ENCODE measurements around the gene TLE6. TPM values are rescaled to one million over a fixed set of nuclear protein-coding genes. Genes with fewer than 3 reads are reported as not detected.
"Not testable (repeated sequence)": the region's sequence is repeated elsewhere in the genome, so short reads cannot be mapped to it uniquely, and the experiment has no call there.

Gene TLE6
- polyA plus RNA-seq (2013, experiment 1 of 4): 0.26 TPM
- 0.27 TPM for polyA plus RNA-seq (2013, experiment 2 of 4)
- polyA plus RNA-seq (2013, experiment 3 of 4): 0.64 TPM
- 0.89 TPM for polyA plus RNA-seq (2013, experiment 4 of 4)

DNA sequence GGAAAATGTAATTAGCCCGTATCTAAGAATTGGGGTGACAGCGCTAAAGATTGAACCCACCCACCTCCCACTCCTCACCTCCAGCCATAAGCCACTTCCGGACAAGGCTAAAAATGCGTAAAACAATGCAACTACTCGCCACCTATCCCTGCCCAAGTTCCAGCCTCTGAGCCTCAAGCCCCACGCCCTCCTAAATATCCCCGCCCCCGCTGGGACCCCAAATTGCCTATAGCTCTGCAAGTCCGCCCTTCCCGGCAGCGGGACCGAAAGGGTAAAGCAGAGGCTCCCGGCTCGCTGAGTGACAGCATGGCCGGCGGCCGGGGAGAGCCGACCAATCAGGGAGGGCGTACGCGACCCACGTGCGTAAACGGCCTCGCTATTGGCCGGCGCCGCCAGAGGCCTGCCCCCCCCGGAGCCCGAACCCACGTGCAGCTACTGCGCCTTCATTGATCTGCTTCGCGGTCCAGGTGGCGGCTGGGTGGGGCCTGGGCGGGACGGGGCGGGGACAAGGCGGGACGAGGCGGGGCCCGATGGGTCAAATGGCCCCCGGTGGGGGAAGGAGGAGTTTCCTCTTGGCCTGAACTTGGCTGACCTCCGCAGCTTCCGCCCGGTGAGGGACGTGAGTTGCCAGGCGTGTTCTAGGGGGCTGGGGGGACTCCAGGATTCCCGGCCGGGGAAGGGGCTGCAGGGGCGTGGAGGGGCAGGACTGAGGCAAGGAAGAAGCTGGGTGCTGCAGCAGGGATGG lies at the start of gene TLE6:
TLE6 (plus strand) TSS at position 564 of the 745 bp plus-strand sequence. CDS start 670 bp downstream, outside the sequence.
- H3K9me3 ChIP-seq (ENCODE audit: control insufficient read depth, low read length): no peaks in the 10 kb centered on the region
- H3K36me3 ChIP-seq (ENCODE audit: control insufficient read depth, insufficient read depth, low read length): no peaks in the 10 kb centered on the region
- peak within 1 kb of the TSS; percentile 15 for H3K4me3 ChIP-seq (ENCODE audit: insufficient read depth, low read depth, low read length)
- H3K4me1 ChIP-seq (ENCODE audit: control insufficient read depth, insufficient read depth, low read length): peaks cover 14% of the 10 kb centered on the region
- WGBS, 2 experiments: 1% methylated on average over 51 of the region's 51 CpGs
- H3K27ac ChIP-seq (ENCODE audit: insufficient read depth, low read depth, low read length, poor library complexity, severe bottlenecking): no peak within 1 kb of the TSS
- H3K27me3 ChIP-seq (ENCODE audit: control insufficient read depth, insufficient read depth, low read length, poor library complexity, severe bottlenecking): peaks cover 87% of the 10 kb centered on the region

DNA sequence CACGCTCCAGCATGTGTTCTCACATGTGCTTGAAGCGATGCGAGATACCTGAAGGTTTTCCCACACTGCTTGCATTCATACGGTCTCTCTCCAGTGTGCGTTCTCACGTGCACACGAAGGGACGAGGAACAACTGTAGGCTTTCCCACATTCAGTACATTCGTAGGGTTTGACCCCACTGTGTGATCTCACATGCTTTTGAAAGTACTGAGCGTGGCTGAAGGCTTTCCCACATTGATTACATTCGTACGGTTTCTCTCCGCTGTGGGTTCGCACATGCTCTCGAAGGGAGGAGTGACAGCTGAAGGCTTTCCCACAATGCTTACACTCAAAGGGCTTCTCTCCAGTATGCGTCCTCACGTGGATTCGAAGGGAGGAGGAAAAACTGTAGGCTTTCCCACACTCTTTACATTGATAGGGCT lies 43.9 kb upstream of the TLE6 start:
- Histone ChIP-seq H3K27me3 (ENCODE audit: control insufficient read depth, insufficient read depth, low read length, poor library complexity, severe bottlenecking) (no peaks in the 10 kb centered on the region), H3K9me3 (ENCODE audit: control insufficient read depth, low read length) (peaks cover 21% of the 10 kb centered on the region), H3K4me1 (ENCODE audit: control insufficient read depth, insufficient read depth, low read length) (no peaks in the 10 kb centered on the region), H3K4me3 (ENCODE audit: insufficient read depth, low read depth, low read length) (no peak overlapping the region), H3K27ac (ENCODE audit: insufficient read depth, low read depth, low read length, poor library complexity, severe bottlenecking) (no peak overlapping the region), H3K36me3 (ENCODE audit: control insufficient read depth, insufficient read depth, low read length) (peaks cover 51% of the 10 kb centered on the region)
- 96% methylated on average over 18 of the region's 18 CpGs for WGBS, 2 experiments

DNA sequence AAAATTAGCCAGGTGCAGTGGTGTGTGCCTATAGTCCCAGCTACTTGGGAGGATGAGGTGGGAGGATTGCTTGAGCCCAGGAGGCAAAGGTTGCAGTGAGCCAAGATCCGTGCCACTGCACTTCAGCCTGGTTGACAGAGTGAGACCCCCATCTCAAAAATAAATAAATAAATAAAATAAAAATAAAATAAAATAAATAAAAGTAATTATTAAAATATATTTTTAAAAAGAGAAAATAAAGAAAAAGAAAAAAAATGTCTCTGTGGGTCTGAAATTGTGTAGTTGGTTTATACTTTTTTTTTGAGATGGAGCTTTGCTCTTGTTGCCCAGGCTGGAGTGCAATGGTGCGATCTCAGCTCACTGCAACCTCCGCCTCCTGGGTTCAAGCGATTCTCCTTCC lies 41.5 kb upstream of the TLE6 start:
- H3K4me1 ChIP-seq (ENCODE audit: control insufficient read depth, insufficient read depth, low read length); H3K4me3 ChIP-seq (ENCODE audit: insufficient read depth, low read depth, low read length); H3K27me3 ChIP-seq (ENCODE audit: control insufficient read depth, insufficient read depth, low read length, poor library complexity, severe bottlenecking); H3K27ac ChIP-seq (ENCODE audit: insufficient read depth, low read depth, low read length, poor library complexity, severe bottlenecking): not testable (repeated sequence)
- 91 to 92% methylated on average over 3 to 4 of the region's 4 CpGs for WGBS, 2 experiments
- Histone ChIP-seq H3K36me3 (ENCODE audit: control insufficient read depth, insufficient read depth, low read length) (peaks cover 55% of the 10 kb centered on the region), H3K9me3 (ENCODE audit: control insufficient read depth, low read length) (peaks cover 18% of the 10 kb centered on the region)

DNA sequence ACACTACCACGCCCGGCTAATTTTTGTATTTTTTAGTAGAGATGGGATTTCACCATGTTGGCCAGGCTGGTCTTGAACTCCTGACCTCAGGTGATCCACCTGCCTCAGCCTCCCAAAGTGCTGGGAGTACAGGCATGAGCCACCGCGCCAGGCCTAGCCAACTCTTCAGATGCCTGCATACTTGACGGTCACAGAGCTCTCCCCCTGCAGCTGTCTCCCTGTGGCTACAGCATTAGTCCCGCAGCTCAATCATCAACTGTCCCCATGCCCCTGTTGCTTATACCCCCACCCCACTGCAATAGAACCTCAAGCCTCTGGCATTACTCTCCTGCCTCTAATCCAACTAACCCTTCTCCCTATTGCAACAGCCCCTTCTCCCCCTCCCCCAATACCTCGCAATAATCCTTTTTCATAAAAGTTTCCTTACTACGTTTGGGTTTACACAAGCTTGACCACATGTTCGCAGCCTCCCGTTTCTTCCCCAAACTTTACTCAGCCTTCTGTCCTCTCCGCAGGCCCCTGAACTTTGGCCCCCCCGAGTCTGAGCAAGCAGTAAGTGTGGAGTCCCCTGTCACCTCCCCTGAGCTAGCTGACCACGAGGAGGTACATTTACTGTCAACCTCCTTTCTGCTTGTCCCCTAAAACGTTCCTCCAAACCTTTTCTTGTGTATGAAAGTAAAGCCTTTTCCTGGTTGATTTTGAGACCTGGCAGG lies 34.3 kb upstream of the TLE6 start:
- 92% methylated on average over 14 of the region's 14 CpGs for WGBS, 2 experiments
- Histone ChIP-seq H3K4me1 (ENCODE audit: control insufficient read depth, insufficient read depth, low read length) (peaks cover 4% of the 10 kb centered on the region), H3K27ac (ENCODE audit: insufficient read depth, low read depth, low read length, poor library complexity, severe bottlenecking) (no peak overlapping the region), H3K9me3 (ENCODE audit: control insufficient read depth, low read length) (no peaks in the 10 kb centered on the region), H3K4me3 (ENCODE audit: insufficient read depth, low read depth, low read length) (no peak overlapping the region), H3K36me3 (ENCODE audit: control insufficient read depth, insufficient read depth, low read length) (peaks cover 8% of the 10 kb centered on the region), H3K27me3 (ENCODE audit: control insufficient read depth, insufficient read depth, low read length, poor library complexity, severe bottlenecking) (no peaks in the 10 kb centered on the region)

DNA sequence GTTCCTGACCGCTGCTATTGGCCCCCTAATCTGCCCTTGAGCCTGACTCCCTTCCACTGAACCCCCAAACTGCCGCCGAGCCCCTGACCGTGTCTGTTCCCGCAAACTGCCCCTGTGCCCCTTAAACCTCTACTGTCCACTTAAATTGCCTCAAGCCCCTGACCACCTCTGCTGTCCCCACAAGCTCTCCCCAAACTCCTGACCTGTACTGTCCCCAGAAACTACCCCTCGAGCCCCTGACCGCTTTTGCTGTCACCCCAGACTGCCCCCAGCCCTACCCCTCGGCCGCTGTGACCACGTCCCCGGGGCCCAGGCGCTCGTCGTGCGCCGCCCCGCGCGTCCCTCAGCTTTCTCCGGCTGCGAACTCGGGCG lies 33.0 kb upstream of the TLE6 start:
- Histone ChIP-seq H3K4me3 (ENCODE audit: insufficient read depth, low read depth, low read length) (peak overlapping the region; percentile 90), H3K36me3 (ENCODE audit: control insufficient read depth, insufficient read depth, low read length) (no peaks in the 10 kb centered on the region), H3K4me1 (ENCODE audit: control insufficient read depth, insufficient read depth, low read length) (peaks cover 7% of the 10 kb centered on the region), H3K27ac (ENCODE audit: insufficient read depth, low read depth, low read length, poor library complexity, severe bottlenecking) (no peak overlapping the region), H3K9me3 (ENCODE audit: control insufficient read depth, low read length) (no peaks in the 10 kb centered on the region), H3K27me3 (ENCODE audit: control insufficient read depth, insufficient read depth, low read length, poor library complexity, severe bottlenecking) (no peaks in the 10 kb centered on the region)
- 5 to 6% methylated on average over 23 of the region's 23 CpGs for WGBS, 2 experiments

DNA sequence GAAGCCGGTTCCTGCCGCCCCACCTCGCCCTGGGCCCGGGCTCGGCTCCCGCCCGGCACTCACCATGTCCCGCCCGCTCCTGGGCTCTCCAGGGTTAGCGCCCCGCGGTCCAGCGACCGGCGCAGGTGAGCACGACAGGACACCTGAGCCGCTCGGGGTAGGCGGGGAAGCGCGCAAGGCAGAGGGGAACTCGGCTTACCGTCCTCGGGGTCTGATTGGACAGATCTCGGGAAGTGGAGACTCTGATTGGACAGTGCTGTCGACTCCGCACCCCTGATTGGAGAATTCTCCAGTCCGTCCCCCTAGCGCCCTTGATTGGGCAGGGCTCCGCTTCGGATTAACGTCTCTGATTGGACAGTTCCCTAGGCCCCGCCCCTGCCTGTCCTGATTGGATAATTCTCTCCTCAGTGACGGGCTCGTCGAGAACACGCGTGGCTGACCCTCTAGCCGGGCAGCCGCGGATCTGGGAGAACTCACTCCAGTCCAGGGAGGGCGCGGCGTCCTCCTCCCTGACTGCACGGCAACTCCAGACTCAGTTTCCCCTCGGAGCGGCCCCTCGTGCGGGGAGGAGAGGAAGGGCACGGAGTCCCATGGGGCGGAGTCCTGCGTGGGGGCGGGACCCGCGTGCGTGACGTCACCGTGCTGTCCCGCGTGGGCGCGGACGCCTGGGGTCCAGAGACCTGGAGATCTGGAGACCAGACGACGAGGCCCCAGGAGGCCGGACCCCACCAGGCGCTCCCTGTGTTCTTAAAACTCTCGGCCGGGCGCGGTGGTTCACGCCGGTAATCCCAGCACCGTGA lies 32.4 kb upstream of the TLE6 start, which contains the start of gene ZNF77:
ZNF77 (minus strand) TSS at position 197 of the 800 bp plus-strand sequence; CDS start at position 66, 131 bp downstream.
- peak within 1 kb of the TSS; percentile 90 for H3K4me3 ChIP-seq (ENCODE audit: insufficient read depth, low read depth, low read length)
- no peaks in the 10 kb centered on the region for H3K36me3 ChIP-seq (ENCODE audit: control insufficient read depth, insufficient read depth, low read length)
- H3K9me3 ChIP-seq (ENCODE audit: control insufficient read depth, low read length): no peaks in the 10 kb centered on the region
- 4 to 5% methylated on average over 74 of the region's 74 CpGs for WGBS, 2 experiments
- peak within 1 kb of the TSS; percentile 55 for H3K27ac ChIP-seq (ENCODE audit: insufficient read depth, low read depth, low read length, poor library complexity, severe bottlenecking)
- H3K27me3 ChIP-seq (ENCODE audit: control insufficient read depth, insufficient read depth, low read length, poor library complexity, severe bottlenecking): no peaks in the 10 kb centered on the region
- H3K4me1 ChIP-seq (ENCODE audit: control insufficient read depth, insufficient read depth, low read length): peaks cover 10% of the 10 kb centered on the region

DNA sequence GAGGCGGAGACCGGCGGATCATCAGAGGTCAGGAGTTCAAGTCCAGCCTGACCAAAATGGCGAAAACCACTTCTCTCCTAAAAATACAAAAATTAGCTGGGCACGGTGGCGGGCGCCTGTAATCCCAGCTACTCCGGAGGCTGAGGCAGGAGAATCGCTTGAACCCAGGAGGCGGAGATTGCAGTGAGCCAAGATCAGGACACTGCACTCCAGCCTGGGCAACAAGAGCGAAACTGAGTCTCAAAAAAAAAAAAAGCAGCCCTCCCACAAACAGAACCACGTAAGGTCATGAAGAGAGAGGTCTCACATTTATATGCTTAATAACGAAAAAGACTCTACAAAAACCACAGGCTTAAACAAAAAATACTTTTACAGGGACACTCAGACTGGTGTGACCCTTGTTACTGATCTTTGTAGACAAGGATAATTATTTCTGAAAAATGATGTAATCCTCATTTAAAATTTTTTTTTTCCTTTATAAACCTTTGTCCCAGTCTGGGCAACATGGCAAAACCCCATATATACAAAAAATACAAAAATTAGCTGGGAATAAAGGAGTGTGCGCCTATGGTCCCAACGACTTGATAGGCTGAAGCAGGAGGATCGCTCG lies 31.7 kb upstream of the TLE6 start:
- no peak overlapping the region for H3K27ac ChIP-seq (ENCODE audit: insufficient read depth, low read depth, low read length, poor library complexity, severe bottlenecking)
- no peaks in the 10 kb centered on the region for H3K27me3 ChIP-seq (ENCODE audit: control insufficient read depth, insufficient read depth, low read length, poor library complexity, severe bottlenecking)
- no peaks in the 10 kb centered on the region for H3K9me3 ChIP-seq (ENCODE audit: control insufficient read depth, low read length)
- H3K4me1 ChIP-seq (ENCODE audit: control insufficient read depth, insufficient read depth, low read length): peaks cover 10% of the 10 kb centered on the region
- 68 to 70% methylated on average over 17 of the region's 17 CpGs for WGBS, 2 experiments
- peak overlapping the region; percentile 90 for H3K4me3 ChIP-seq (ENCODE audit: insufficient read depth, low read depth, low read length)
- H3K36me3 ChIP-seq (ENCODE audit: control insufficient read depth, insufficient read depth, low read length): no peaks in the 10 kb centered on the region

DNA sequence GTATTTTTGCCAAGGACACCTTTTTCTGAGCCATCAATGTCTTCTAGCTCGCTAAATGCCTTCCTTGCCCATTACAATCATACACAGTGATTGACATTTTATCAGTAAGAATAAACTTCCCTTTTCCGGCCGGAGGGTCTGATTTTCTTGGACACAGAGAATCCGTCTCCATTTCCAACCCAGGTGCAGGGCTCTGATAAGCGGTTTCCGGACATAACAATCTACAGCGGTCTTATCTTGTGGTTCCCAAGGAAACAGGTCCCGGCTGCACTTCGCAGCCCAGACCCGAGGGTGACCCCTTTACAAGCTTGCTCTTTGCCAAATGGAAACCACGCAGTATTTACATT lies 27.5 kb upstream of the TLE6 start:
- Histone ChIP-seq H3K36me3 (ENCODE audit: control insufficient read depth, insufficient read depth, low read length) (no peaks in the 10 kb centered on the region), H3K27me3 (ENCODE audit: control insufficient read depth, insufficient read depth, low read length, poor library complexity, severe bottlenecking) (no peaks in the 10 kb centered on the region), H3K9me3 (ENCODE audit: control insufficient read depth, low read length) (no peaks in the 10 kb centered on the region), H3K4me1 (ENCODE audit: control insufficient read depth, insufficient read depth, low read length) (peaks cover 6% of the 10 kb centered on the region), H3K4me3 (ENCODE audit: insufficient read depth, low read depth, low read length) (peak overlapping the region; percentile 89), H3K27ac (ENCODE audit: insufficient read depth, low read depth, low read length, poor library complexity, severe bottlenecking) (peak overlapping the region; percentile 9)
- 10 to 12% methylated on average over 11 of the region's 11 CpGs for WGBS, 2 experiments

DNA sequence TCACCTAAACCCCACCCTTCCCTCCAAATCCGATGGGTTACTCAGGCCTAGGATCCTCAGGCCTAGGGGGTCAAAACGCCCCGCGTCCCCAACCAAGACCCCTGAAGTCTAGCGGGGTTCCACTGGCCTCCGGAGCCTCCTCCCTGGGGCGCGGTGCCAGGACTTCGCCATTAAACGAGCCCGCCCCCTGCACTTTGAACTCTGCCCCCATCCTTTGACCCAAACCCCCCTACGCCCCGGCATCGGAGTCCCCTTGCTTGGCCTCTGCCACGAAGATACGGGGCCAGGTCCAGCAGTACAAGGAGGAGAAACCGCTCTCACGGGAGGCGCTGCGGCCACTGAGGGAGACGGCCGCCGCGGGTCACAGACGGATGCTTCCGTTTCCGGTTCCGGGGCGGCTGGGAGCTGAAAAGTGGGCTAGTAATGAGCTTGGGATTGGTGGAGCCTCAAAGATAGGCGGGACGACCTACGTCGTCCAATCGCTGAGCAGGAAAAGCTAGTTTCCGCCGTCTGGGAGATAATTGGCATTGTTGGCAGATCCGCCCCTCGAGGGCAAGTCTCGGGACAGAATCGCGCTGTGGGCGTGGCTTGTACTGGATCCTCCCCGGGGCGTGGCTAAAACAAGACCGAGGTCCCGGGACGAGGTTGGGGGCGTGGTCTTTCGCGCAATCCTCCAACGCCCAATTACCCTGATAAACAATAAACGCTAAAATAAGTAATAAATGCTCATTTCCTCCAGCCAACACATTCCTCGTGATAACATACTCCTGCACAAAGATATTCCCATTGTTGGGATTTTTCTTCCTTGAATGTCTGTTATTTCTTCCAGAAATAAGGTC lies 26.9 kb upstream of the TLE6 start:
- WGBS, 2 experiments: 0% methylated on average over 53 of the region's 53 CpGs
- no peaks in the 10 kb centered on the region for H3K27me3 ChIP-seq (ENCODE audit: control insufficient read depth, insufficient read depth, low read length, poor library complexity, severe bottlenecking)
- H3K27ac ChIP-seq (ENCODE audit: insufficient read depth, low read depth, low read length, poor library complexity, severe bottlenecking): peak overlapping the region; percentile 9
- peaks cover 6% of the 10 kb centered on the region for H3K4me1 ChIP-seq (ENCODE audit: control insufficient read depth, insufficient read depth, low read length)
- H3K36me3 ChIP-seq (ENCODE audit: control insufficient read depth, insufficient read depth, low read length): no peaks in the 10 kb centered on the region
- peak overlapping the region; percentile 89 for H3K4me3 ChIP-seq (ENCODE audit: insufficient read depth, low read depth, low read length)
- no peaks in the 10 kb centered on the region for H3K9me3 ChIP-seq (ENCODE audit: control insufficient read depth, low read length)
